ENCODE measurements around the gene MDFIC2.
"Not testable (repeated sequence)": the region's sequence is repeated elsewhere in the genome, so short reads cannot be mapped to it uniquely, and the experiment has no call there.

Gene MDFIC2
- total RNA-seq, result 0 reads per million in 4 experiments

- DNase-seq, result no peak
Measured at GRCh38 chr3:70312336-70312735, at the start of gene MDFIC2. MDFIC2 (minus strand) TSS chr3:70312638; CDS start chr3:70311973, 665 bp downstream.

GRCh38 chr3:70360979-70361760, 48.7 kb upstream of the MDFIC2 start:
- no peak for DNase-seq

- no peak for DNase-seq
Measured at GRCh38 chr3:70359711-70360110, 47.3 kb upstream of the MDFIC2 start.

- no peak for DNase-seq
Measured at GRCh38 chr3:70358978-70359580, 46.6 kb upstream of the MDFIC2 start.

GRCh38 chr3:70352215-70352614, 39.8 kb upstream of the MDFIC2 start:
- DNase-seq, result no peak

- DNase-seq, result no peak
Measured at GRCh38 chr3:70342149-70342548, 29.7 kb upstream of the MDFIC2 start.

GRCh38 chr3:70336885-70337284, 24.4 kb upstream of the MDFIC2 start:
- not testable (repeated sequence) for DNase-seq

- no peak for DNase-seq
Measured at GRCh38 chr3:70333080-70333479, 20.6 kb upstream of the MDFIC2 start.

- no peak for DNase-seq
Measured at GRCh38 chr3:70315021-70315420, 2.6 kb upstream of the MDFIC2 start.

- no peak for DNase-seq
Measured at GRCh38 chr3:70310809-70311208, 1.6 kb downstream of the MDFIC2 start.

- DNase-seq, result no peak
Measured at GRCh38 chr3:70309591-70309990, 2.8 kb downstream of the MDFIC2 start.

- no peak for DNase-seq
Measured at GRCh38 chr3:70308760-70309159, 3.7 kb downstream of the MDFIC2 start.

- no peak for DNase-seq
Measured at GRCh38 chr3:70306736-70307135, 5.7 kb downstream of the MDFIC2 start.

GRCh38 chr3:70298385-70298784, 14.1 kb downstream of the MDFIC2 start:
- no peak for DNase-seq

GRCh38 chr3:70291097-70291482, 21.3 kb downstream of the MDFIC2 start:
- DNase-seq, result no peak

GRCh38 chr3:70290431-70291096, 21.9 kb downstream of the MDFIC2 start:
- not testable (repeated sequence) for DNase-seq

GRCh38 chr3:70281663-70282062, 30.8 kb downstream of the MDFIC2 start:
- no peak for DNase-seq

- DNase-seq, result no peak
Measured at GRCh38 chr3:70277304-70277703, 35.1 kb downstream of the MDFIC2 start.

GRCh38 chr3:70276901-70277300, 35.5 kb downstream of the MDFIC2 start:
- no peak for DNase-seq

GRCh38 chr3:70273492-70273891, 38.9 kb downstream of the MDFIC2 start:
- no peak for DNase-seq

GRCh38 chr3:70272798-70273197, 39.6 kb downstream of the MDFIC2 start:
- DNase-seq, result no peak

- DNase-seq, result no peak
Measured at GRCh38 chr3:70264122-70264780, 48.2 kb downstream of the MDFIC2 start.

- DNase-seq, result no peak
Measured at GRCh38 chr3:70261283-70261682, 51.2 kb downstream of the MDFIC2 start.
